HG03025 (cell line): Measurements from ENCODE around the gene MMP7.

ENCODE experiments used
- ATAC-seq: cut with Tn5 transposase; IDR thresholded peaks from one replicate; pipeline ENCODE4 v1.9.1; 2021; ENCODE audit warnings: mild to moderate bottlenecking, moderate library complexity; ENCODE audit not compliant: unreplicated experiment, low FRiP score

The MMP7 gene

DNA sequence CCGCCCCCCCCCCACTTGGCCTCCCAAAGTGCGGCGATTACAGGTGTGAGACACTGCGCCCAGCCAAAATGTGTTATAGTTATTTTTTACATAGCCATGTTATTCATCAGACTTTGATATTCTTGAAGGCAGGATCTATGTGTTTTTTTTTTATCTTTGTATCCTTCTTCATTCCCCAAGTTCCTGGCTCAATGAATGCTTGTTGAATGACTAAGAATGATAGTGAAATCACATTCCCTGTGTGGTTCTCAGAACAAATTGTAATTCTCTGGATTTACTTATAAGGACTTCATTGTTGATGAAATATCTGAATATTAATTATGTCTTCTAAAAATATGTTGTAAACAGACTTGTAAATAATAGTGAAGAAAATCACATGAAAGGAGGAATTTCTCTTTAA lies 33.5 kb downstream of the MMP7 start:
- ATAC-seq: no peak

- ATAC-seq: peak; percentile 86
Measured at GRCh38 chr11:102495161-102496042, 35.1 kb downstream of the MMP7 start.

- ATAC-seq: no peak
Measured at GRCh38 chr11:102494216-102494615, 36.3 kb downstream of the MMP7 start.

GRCh38 chr11:102493524-102493923 lies 37.0 kb downstream of the MMP7 start:
- no peak for ATAC-seq

DNA sequence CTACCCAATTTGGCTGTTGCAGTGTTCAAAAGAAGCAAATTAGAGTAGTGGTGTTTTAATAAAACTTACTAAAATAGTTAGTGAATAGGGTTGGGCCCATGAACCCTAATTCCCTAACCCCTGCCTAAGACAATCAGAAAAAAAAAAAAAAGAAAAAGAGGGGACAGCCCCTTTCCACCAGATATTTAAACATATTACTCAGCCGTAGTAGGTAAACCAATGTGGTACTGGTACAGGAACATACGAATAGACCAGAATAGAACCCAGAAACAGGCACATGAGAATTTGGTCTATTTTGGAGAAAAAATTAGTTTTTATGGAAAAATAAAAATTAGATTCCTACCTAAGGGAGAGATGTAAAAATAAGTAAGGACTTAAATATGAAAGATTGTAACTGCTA lies 38.6 kb downstream of the MMP7 start:
- no peak for ATAC-seq

DNA sequence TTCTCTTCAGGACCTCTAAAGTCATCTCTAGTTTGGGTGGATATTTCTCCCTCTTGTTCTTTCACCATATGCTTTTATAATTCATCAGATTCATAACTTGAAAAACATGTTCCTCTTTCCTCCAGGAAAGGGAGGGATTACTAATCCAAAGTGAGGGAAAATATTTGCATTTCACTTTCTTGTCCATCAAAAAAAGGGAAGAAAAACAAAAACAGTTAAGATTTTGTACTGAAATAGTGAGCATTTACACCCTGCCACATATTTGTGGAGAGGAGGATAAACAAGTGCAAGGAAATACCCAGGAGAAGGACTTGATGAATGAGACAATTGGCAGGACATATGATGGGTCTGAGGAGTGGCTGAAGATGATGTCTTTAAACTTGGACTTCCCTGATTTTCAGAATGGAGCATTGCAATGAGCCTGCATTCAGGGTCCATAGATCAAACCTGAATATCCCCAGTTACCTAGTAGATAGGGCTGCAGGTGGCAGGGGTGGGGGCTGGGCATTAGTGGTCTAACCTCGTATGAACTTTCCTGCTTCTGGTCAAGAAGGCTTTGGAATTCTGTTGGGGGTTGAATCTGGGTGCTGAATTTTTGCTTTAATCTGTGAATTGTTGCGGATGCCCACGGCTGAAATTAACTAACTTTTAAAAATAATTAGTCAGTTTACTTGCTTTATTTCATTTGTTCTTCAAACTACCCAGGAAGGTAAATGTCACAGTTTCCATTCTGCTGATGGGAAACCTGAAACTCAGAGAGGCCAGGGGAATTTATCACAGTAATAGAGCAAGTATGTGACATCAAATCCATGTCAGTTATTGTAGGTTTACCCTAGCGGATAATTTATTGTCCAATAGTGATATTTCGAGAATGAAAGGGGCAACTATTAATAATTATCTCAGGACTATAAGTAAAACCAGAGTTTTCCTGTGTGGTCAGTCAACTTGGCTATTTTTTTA lies 41.1 kb downstream of the MMP7 start:
- ATAC-seq: no peak

DNA sequence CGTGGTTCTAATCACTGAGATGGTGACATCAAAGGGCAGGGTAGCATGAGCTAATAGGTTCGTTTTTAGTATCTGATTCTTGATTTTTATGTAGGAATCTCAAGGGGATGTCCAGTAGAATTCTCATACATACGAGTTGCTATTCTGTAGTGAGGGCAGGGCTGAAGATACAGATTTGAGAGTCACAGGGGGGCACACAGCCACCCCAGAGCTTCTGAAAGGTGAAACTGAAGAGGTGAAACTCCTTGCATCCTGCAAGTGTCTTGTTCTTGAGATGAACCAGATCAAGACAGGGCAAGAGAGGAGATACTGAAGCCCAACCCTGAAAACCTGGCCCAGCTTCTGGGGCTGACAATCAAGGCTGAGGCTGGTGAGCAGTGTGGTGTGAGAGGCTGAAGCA lies 42.3 kb downstream of the MMP7 start:
- ATAC-seq: peak; percentile 81

GRCh38 chr11:102487214-102487613 lies 43.3 kb downstream of the MMP7 start:
- no peak for ATAC-seq

GRCh38 chr11:102486584-102486983 lies 44.0 kb downstream of the MMP7 start:
- no peak for ATAC-seq

DNA sequence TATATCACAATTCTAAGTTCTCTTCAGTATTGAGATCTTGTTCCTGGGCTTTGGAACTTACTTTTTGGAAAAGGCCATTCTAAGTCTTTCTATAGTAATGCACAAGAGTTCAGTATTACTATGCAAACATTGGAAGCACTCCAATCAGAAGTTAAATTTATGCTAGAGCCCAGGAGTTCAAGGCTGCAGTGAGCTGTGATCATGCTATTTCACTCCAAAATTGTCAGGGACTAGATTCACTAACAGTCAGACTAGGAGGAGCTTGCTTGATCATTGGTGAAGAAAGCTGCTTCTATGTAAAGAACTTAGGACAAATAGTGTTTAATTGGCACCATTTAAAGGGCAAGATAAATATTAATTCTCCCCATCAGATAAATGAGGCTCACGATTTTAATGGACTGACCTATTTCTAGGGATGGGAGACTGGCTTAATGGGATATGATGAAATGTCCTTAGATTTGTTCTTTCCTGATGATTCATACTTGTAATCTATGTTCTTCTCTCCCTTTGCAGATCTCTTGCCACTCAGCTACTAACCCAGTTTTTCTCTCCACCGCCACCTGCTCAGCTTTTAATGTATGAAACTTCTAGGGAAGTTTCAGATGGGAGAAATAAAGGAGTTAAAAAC lies 45.3 kb downstream of the MMP7 start:
- ATAC-seq: no peak

DNA sequence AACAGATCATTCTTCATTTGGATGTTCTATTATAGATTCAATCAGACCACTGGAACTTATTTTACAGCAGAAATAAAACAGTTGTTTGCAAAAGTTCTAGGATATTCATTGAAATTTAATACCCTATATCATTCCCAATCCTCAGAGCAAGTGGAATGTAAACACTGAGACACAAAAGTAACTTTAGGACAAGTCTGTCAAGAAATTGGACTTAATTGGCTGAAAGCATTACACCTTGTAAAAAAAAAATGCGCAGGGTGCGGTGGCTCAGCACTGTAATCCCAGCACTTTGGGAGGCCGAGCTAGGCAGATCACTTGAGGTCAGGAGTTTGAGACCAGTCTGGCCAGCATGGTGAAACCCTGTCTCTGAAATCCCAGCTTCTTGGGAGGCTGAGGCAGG lies 48.1 kb downstream of the MMP7 start:
- ATAC-seq: no peak

DNA sequence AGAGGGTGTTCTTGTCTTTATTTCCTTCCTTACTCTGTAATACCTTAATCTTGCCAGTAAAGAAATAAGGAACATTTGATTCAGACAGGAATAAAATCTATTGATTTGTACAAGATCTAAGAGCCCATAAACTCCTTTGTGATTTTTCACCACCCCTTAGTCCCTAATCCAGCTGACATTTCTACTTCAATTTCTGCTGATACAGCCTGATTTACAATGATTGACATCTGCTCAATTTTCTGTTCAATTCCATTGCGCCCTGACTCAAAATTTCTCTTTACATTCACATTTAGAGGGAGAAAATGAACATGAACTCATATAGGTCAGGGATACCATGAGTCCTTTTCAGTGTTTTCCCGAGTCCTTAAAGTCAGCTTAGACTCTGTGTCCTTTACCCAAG lies 50.8 kb downstream of the MMP7 start:
- ATAC-seq: no peak

DNA sequence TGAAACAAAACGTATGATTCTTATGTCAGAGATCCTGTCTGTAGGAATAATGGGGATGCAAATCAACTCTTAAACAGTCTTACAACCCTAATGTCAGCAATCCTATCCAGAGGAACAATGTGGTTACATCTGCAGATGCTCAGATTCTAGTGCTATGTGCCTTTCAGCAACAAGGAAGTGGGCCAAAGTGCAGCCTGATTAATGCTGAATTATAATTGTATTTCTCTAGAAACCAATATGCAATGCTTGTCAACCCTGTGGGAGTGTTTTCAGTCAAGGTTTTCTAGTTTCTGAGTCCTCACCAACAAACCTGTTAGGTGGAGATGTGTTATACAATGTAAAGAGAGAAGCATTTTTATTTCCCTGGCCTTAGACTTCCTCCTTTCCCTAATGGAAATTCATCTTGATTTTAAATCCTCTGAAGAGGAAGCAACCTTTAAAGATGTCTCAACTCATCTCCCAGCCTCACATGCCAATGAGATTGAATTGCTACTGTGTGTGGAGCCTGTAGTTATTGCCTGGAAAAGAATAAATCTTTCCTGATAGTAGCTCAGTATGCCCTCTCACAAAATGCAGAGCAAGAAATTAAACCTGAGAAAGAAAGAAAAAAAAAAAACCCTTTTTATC lies 51.8 kb downstream of the MMP7 start:
- ATAC-seq: no peak

GRCh38 chr11:102476812-102477211 lies 53.7 kb downstream of the MMP7 start:
- no peak for ATAC-seq

- no peak for ATAC-seq
Measured at GRCh38 chr11:102476069-102476468, 54.5 kb downstream of the MMP7 start.

GRCh38 chr11:102473543-102473942 lies 57.0 kb downstream of the MMP7 start:
- no peak for ATAC-seq

DNA sequence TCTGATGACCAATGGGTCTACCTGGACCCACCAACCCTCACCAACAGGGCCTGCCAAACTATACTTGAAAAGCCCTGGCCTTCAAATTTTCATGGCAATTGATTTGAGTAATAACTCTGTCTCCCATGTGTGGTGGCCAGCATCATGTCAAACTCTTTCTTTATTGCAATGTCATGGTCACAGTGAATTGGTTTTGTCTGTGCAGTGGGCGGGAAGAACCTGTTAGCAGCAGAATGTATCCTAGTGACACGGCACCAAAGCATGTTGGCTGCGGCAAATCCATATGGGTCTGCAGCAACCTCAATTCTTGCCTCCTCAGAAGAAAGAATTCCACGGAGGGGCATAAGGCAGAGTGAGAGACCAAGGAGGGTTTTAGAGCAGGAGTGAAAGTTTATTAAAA lies 58.4 kb downstream of the MMP7 start:
- ATAC-seq: no peak

DNA sequence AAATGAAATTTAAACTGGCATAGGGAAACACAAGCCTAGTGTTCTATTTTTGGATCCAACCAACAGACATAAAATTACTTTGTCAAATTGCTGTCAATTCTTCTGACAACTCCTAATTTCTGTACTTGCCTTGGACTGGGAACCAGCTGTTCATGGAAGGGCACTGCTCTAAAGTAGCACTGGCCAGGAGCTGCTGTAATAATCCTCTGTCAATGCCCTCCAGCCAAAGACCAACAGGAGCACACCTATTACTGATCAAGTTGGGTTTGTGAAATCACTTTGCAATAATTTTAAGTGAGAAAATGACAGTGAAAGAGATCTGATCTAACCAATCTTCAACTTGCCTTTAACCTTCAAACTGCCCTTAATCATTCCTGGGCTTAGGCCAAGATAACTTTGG lies 59.1 kb downstream of the MMP7 start:
- no peak for ATAC-seq
